Liver (tissue), 3 donors: ENCODE data around the gene LRRN3.

Source experiments
- GABPA ChIP-seq, 2 donors: IDR thresholded peaks in 1 of 2; conservative IDR thresholded peaks in 1 of 2; 2 replicates each; pipeline ENCODE4 v1.6.1; 2016; ENCODE audit warnings: antibody characterized with exemption in 2 of 2, mild to moderate bottlenecking in 1 of 2, moderate library complexity in 1 of 2
- MAX ChIP-seq: IDR thresholded peaks from 2 replicates; pipeline ENCODE4 v1.6.1; 2016; ENCODE audit warnings: antibody characterized with exemption
- RAD21 ChIP-seq, 2 donors: IDR thresholded peaks; 2 replicates each; pipeline ENCODE4 v1.6.1; 2016; ENCODE audit warnings: antibody characterized with exemption in 2 of 2, mild to moderate bottlenecking in 2 of 2
- SP1 ChIP-seq: IDR thresholded peaks from 2 replicates; pipeline ENCODE4 v1.6.1; 2018; ENCODE audit warnings: antibody characterized with exemption, mild to moderate bottlenecking
- TAF1 ChIP-seq: conservative IDR thresholded peaks from 2 replicates; pipeline ENCODE4 v1.6.1; 2016; ENCODE audit warnings: antibody characterized with exemption, mild to moderate bottlenecking
- YY1 ChIP-seq: IDR thresholded peaks from 2 replicates; pipeline ENCODE4 v1.6.1; 2016; ENCODE audit warnings: antibody characterized with exemption, mild to moderate bottlenecking
- TF ChIP-seq, protein P1 (sequence below): fragments of 150-350 bp; IDR thresholded peaks from 2 replicates; pipeline ENCODE4 v1.5.1; 2017; ENCODE audit warnings: improper control_type of control experiment, low read depth, low read length; ENCODE audit not compliant: missing input control
- TF ChIP-seq, protein P2 (sequence below): IDR thresholded peaks from 2 replicates; pipeline ENCODE4 v1.6.1; 2016; ENCODE audit warnings: antibody characterized with exemption
- TF ChIP-seq, protein P3 (sequence below): IDR thresholded peaks from 2 replicates; pipeline ENCODE4 v1.6.1; 2016; ENCODE audit warnings: antibody characterized with exemption, mild to moderate bottlenecking
- donor health status: healthy.
- donor health status: healthy.

GRCh38 chr7:111091593-111092358 is 849 bp downstream of the LRRN3 start:
- TF ChIP-seq SP1, result no peak
- TF ChIP-seq, protein P1, sequence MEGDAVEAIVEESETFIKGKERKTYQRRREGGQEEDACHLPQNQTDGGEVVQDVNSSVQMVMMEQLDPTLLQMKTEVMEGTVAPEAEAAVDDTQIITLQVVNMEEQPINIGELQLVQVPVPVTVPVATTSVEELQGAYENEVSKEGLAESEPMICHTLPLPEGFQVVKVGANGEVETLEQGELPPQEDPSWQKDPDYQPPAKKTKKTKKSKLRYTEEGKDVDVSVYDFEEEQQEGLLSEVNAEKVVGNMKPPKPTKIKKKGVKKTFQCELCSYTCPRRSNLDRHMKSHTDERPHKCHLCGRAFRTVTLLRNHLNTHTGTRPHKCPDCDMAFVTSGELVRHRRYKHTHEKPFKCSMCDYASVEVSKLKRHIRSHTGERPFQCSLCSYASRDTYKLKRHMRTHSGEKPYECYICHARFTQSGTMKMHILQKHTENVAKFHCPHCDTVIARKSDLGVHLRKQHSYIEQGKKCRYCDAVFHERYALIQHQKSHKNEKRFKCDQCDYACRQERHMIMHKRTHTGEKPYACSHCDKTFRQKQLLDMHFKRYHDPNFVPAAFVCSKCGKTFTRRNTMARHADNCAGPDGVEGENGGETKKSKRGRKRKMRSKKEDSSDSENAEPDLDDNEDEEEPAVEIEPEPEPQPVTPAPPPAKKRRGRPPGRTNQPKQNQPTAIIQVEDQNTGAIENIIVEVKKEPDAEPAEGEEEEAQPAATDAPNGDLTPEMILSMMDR, result no peak
- TF ChIP-seq, protein P2, sequence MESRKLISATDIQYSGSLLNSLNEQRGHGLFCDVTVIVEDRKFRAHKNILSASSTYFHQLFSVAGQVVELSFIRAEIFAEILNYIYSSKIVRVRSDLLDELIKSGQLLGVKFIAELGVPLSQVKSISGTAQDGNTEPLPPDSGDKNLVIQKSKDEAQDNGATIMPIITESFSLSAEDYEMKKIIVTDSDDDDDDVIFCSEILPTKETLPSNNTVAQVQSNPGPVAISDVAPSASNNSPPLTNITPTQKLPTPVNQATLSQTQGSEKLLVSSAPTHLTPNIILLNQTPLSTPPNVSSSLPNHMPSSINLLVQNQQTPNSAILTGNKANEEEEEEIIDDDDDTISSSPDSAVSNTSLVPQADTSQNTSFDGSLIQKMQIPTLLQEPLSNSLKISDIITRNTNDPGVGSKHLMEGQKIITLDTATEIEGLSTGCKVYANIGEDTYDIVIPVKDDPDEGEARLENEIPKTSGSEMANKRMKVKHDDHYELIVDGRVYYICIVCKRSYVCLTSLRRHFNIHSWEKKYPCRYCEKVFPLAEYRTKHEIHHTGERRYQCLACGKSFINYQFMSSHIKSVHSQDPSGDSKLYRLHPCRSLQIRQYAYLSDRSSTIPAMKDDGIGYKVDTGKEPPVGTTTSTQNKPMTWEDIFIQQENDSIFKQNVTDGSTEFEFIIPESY, result no peak
- TF ChIP-seq TAF1, result no peak
- TF ChIP-seq RAD21 (IDR thresholded peaks at IDR 0.05), result no peak
- no peak for TF ChIP-seq GABPA (IDR thresholded peaks at IDR 0.05 in 1 of 2, conservative IDR thresholded peaks at IDR 0.05 in 1 of 2)
- no peak for TF ChIP-seq YY1
- TF ChIP-seq, protein P3, sequence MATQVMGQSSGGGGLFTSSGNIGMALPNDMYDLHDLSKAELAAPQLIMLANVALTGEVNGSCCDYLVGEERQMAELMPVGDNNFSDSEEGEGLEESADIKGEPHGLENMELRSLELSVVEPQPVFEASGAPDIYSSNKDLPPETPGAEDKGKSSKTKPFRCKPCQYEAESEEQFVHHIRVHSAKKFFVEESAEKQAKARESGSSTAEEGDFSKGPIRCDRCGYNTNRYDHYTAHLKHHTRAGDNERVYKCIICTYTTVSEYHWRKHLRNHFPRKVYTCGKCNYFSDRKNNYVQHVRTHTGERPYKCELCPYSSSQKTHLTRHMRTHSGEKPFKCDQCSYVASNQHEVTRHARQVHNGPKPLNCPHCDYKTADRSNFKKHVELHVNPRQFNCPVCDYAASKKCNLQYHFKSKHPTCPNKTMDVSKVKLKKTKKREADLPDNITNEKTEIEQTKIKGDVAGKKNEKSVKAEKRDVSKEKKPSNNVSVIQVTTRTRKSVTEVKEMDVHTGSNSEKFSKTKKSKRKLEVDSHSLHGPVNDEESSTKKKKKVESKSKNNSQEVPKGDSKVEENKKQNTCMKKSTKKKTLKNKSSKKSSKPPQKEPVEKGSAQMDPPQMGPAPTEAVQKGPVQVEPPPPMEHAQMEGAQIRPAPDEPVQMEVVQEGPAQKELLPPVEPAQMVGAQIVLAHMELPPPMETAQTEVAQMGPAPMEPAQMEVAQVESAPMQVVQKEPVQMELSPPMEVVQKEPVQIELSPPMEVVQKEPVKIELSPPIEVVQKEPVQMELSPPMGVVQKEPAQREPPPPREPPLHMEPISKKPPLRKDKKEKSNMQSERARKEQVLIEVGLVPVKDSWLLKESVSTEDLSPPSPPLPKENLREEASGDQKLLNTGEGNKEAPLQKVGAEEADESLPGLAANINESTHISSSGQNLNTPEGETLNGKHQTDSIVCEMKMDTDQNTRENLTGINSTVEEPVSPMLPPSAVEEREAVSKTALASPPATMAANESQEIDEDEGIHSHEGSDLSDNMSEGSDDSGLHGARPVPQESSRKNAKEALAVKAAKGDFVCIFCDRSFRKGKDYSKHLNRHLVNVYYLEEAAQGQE, result no peak
- TF ChIP-seq MAX, result no peak
